H1 (cell line): ENCODE measurements around the gene TSG101. TPM values are rescaled to one million over a fixed set of nuclear protein-coding genes. Genes with fewer than 3 reads are reported as not detected.

Source experiments
- CTCF ChIA-PET: fragments of 300-600 bp; sonication (Branson Sonifier 250); formaldehyde crosslinking; loops from one replicate; lab custom pipeline; 2021; ENCODE audit not compliant: partially characterized antibody; lab: Charles Lee
- POLR2A ChIA-PET: fragments of 300-600 bp; sonication (Branson Sonifier 250); formaldehyde crosslinking; loops from one replicate; lab custom pipeline; 2021; ENCODE audit warnings: inconsistent platforms; ENCODE audit not compliant: partially characterized antibody; lab: Charles Lee
- DNase-seq, 2 experiments: peaks; one replicate each; pipeline versions ENCODE4 v3.0.0 to v3.0.0-alpha.2; 2010 to 2022; ENCODE audit warnings: low spot score in 2 of 2, low read depth in 1 of 2, mixed read lengths in 1 of 2
- FAIRE-seq: peaks from 2 replicates; lab custom pipeline; 2011; peaks lifted over from hg19 to GRCh38; lab: Jason Lieb, UNC
- H2AFZ ChIP-seq: 2 replicates; pipeline ENCODE4 v1.8.1; 2012; ENCODE audit warnings: low read length, inconsistent platforms
- H2AK5ac ChIP-seq: 2 replicates; pipeline ENCODE4 v1.6.1; 2013; ENCODE audit warnings: low read depth, low read length
- H2BK120ac ChIP-seq: replicated peaks from 2 replicates; pipeline ENCODE3; 2013; ENCODE audit warnings: low read depth, low read length, inconsistent platforms
- H2BK12ac ChIP-seq: 2 replicates; pipeline ENCODE4 v1.6.1; 2013; ENCODE audit warnings: low read depth, low read length
- H2BK15ac ChIP-seq: 2 replicates; pipeline ENCODE4 v1.6.1; 2013; ENCODE audit warnings: low read length
- H2BK20ac ChIP-seq: 2 replicates; pipeline ENCODE4 v1.6.1; 2013; ENCODE audit warnings: low read length
- H2BK5ac ChIP-seq: 2 replicates; pipeline ENCODE4 v1.6.1; 2013; ENCODE audit warnings: low read depth, low read length
- H3K14ac ChIP-seq: 2 replicates; pipeline ENCODE4 v1.6.1; 2013; ENCODE audit warnings: inconsistent platforms; ENCODE audit not compliant: insufficient read length
- H3K18ac ChIP-seq: 2 replicates; pipeline ENCODE4 v1.6.1; 2013; ENCODE audit warnings: low read length; ENCODE audit errors: extremely low read depth
- H3K23ac ChIP-seq: 2 replicates; pipeline ENCODE4 v1.6.1; 2013; ENCODE audit warnings: inconsistent platforms; ENCODE audit not compliant: insufficient read length
- H3K23me2 ChIP-seq: 2 replicates; pipeline ENCODE4 v1.6.1; 2013; ENCODE audit warnings: low read depth, low read length
- H3K27ac ChIP-seq: 2 replicates; pipeline ENCODE4 v1.6.1; 2011; ENCODE audit warnings: low read depth, low read length, inconsistent platforms
- H3K27me3 ChIP-seq, 4 experiments: replicated peaks in 1 of 4; 1 replicate in 1 of 4; 2 replicates in 3 of 4; pipeline versions ENCODE4 v1.6.1 to v1.8.1; 2011 to 2013; ENCODE audit warnings: low read length in 3 of 4, mild to moderate bottlenecking in 3 of 4, inconsistent platforms in 2 of 4, mixed read lengths in 2 of 4, moderate library complexity in 1 of 4; ENCODE audit not compliant: control insufficient read depth in 3 of 4, insufficient read depth in 3 of 4; ENCODE audit errors: extremely low read depth in 1 of 4
- H3K36me3 ChIP-seq, 4 experiments: 2 replicates each; pipeline versions ENCODE4 v1.6.1 to v1.8.1; 2011 to 2013; ENCODE audit warnings: mild to moderate bottlenecking in 4 of 4, low read length in 3 of 4, moderate library complexity in 2 of 4, control low read depth in 1 of 4, inconsistent platforms in 1 of 4; ENCODE audit not compliant: insufficient read depth in 4 of 4, control insufficient read depth in 2 of 4
- H3K4ac ChIP-seq: replicated peaks from 2 replicates; pipeline ENCODE3; 2013; ENCODE audit warnings: low read length, low read depth, mixed read lengths, inconsistent platforms; ENCODE audit not compliant: insufficient read length
- H3K4me1 ChIP-seq, 4 experiments: replicated peaks in 1 of 4; 1 replicate in 1 of 4; 2 replicates in 3 of 4; pipeline versions ENCODE4 v1.6.1 to v1.8.1; 2011 to 2013; ENCODE audit warnings: low read length in 3 of 4, inconsistent platforms in 2 of 4, mixed read lengths in 1 of 4; ENCODE audit not compliant: insufficient read depth in 4 of 4, control insufficient read depth in 3 of 4
- H3K4me2 ChIP-seq, 2 experiments: 2 replicates each; pipeline versions ENCODE4 v1.6.1 to v1.8.1; 2011 to 2013; ENCODE audit warnings: low read depth in 2 of 2, low read length in 2 of 2, control low read depth in 1 of 2, inconsistent platforms in 1 of 2, mild to moderate bottlenecking in 1 of 2; ENCODE audit not compliant: insufficient read depth in 1 of 2
- H3K4me3 ChIP-seq, 4 experiments: fragments of 200-600, 300-600 bp in 1 of 4; sonication (generic), shearing (Covaris generic), sonication (Bioruptor Twin) in 1 of 4; 2 replicates each; pipeline versions ENCODE4 v1.5.1 to v1.8.1; 2011 to 2016; ENCODE audit warnings: low read length in 4 of 4, low read depth in 3 of 4, control low read depth in 2 of 4, inconsistent platforms in 2 of 4, mild to moderate bottlenecking in 2 of 4, mixed read lengths in 1 of 4, moderate library complexity in 1 of 4; ENCODE audit not compliant: insufficient read depth in 2 of 4; ENCODE audit errors: extremely low read depth in 1 of 4
- H3K56ac ChIP-seq: replicated peaks from 2 replicates; pipeline ENCODE3; 2013; ENCODE audit warnings: low read depth, mild to moderate bottlenecking, mixed read lengths, low read length, inconsistent platforms; ENCODE audit not compliant: insufficient read length
- H3K79me1 ChIP-seq: 2 replicates; pipeline ENCODE4 v1.6.1; 2013; ENCODE audit warnings: low read depth, low read length, control low read depth
- H3K79me2 ChIP-seq, 2 experiments: 2 replicates each; pipeline versions ENCODE4 v1.6.1 to v1.8.1; 2012 to 2013; ENCODE audit warnings: low read length in 2 of 2, mild to moderate bottlenecking in 2 of 2, inconsistent platforms in 1 of 2; ENCODE audit not compliant: insufficient read depth in 2 of 2, control insufficient read depth in 1 of 2
- H3K9ac ChIP-seq, 4 experiments: replicated peaks in 1 of 4; 1 replicate in 1 of 4; 2 replicates in 3 of 4; pipeline versions ENCODE4 v1.6.1 to v1.8.1; 2011 to 2013; ENCODE audit warnings: low read depth in 3 of 4, low read length in 3 of 4, control low read depth in 2 of 4, mild to moderate bottlenecking in 2 of 4, moderate library complexity in 2 of 4, inconsistent platforms in 1 of 4; ENCODE audit errors: extremely low read depth in 1 of 4
- H3K9me3 ChIP-seq, 2 experiments: 2 replicates each; pipeline versions ENCODE4 v1.6.1 to v1.8.1; 2012 to 2013; ENCODE audit warnings: mild to moderate bottlenecking in 2 of 2, moderate library complexity in 2 of 2, control low read depth in 1 of 2, inconsistent platforms in 1 of 2, low read depth in 1 of 2, low read length in 1 of 2, mixed read lengths in 1 of 2; ENCODE audit not compliant: insufficient read depth in 2 of 2
- H4K20me1 ChIP-seq, 2 experiments: replicated peaks in 1 of 2; 2 replicates each; pipeline versions ENCODE3 to v1.8.1; 2011 to 2013; ENCODE audit warnings: inconsistent platforms in 2 of 2, low read length in 2 of 2, mild to moderate bottlenecking in 1 of 2; ENCODE audit not compliant: insufficient read depth in 2 of 2, control insufficient read depth in 1 of 2
- H4K5ac ChIP-seq: 2 replicates; pipeline ENCODE4 v1.6.1; 2013; ENCODE audit warnings: low read length, low read depth, mixed read lengths, inconsistent platforms; ENCODE audit not compliant: insufficient read length
- H4K8ac ChIP-seq: 2 replicates; pipeline ENCODE4 v1.8.0; 2013; ENCODE audit warnings: mild to moderate bottlenecking, moderate library complexity, low read length, inconsistent platforms; ENCODE audit not compliant: insufficient read depth; ENCODE audit errors: extremely low read depth
- H4K91ac ChIP-seq: replicated peaks from 2 replicates; pipeline ENCODE3; 2013; ENCODE audit warnings: low read length, mixed read lengths, inconsistent platforms; ENCODE audit not compliant: insufficient read length
- CBX8 ChIP-seq: fragments of 300-800, 300-1000 bp; sonication (generic); IDR thresholded peaks from 2 replicates; pipeline ENCODE4 v1.7.1; 2016; ENCODE audit warnings: low read depth, low read length, borderline replicate concordance
- CTBP2 ChIP-seq: IDR thresholded peaks from 2 replicates; pipeline ENCODE4 v1.7.0; 2011; ENCODE audit warnings: borderline replicate concordance, mild to moderate bottlenecking, moderate library complexity, mixed read lengths, low read length; ENCODE audit not compliant: insufficient read depth, insufficient read length
- GABPA ChIP-seq: IDR thresholded peaks from 2 replicates; pipeline ENCODE4 v1.6.1; 2011; ENCODE audit warnings: mild to moderate bottlenecking, low read length, moderate library complexity, borderline replicate concordance; ENCODE audit not compliant: insufficient read depth
- KDM1A ChIP-seq: fragments of 200-600, 300-600 bp; sonication (generic); IDR thresholded peaks from 2 replicates; pipeline ENCODE4 v1.7.1; 2016; ENCODE audit warnings: mild to moderate bottlenecking, low read length, borderline replicate concordance
- SRF ChIP-seq: IDR thresholded peaks from 2 replicates; pipeline ENCODE4 v1.6.1; 2011; ENCODE audit warnings: mild to moderate bottlenecking, low read depth, low read length, moderate library complexity
- TAF1 ChIP-seq: IDR thresholded peaks from 2 replicates; pipeline ENCODE4 v1.6.1; 2011; ENCODE audit warnings: mild to moderate bottlenecking, low read depth, low read length
- TCF12 ChIP-seq: IDR thresholded peaks from 2 replicates; pipeline ENCODE4 v1.6.1; 2011; ENCODE audit warnings: low read depth, mild to moderate bottlenecking, low read length
- WGBS, 2 experiments: shearing (Covaris generic) in 1 of 2; methylation state at CpG; one replicate each; pipeline versions ENCODE4 v1.1.6 to v1.1.7; 2013 to 2015; ENCODE audit warnings: low lambda C conversion rate in 2 of 2, mixed read lengths in 2 of 2, inconsistent platforms in 1 of 2, low coverage in 1 of 2, missing lambda C conversion rate in 1 of 2; ENCODE audit not compliant: insufficient replicate concordance in 2 of 2, insufficient coverage in 1 of 2, insufficient read length in 1 of 2; ENCODE audit errors: extremely low coverage in 1 of 2, missing lambda C conversion rate in 1 of 2; 5-methylcytosine and 5-hydroxymethylcytosine counted together
- polyA plus RNA-seq, 7 experiments: library from polyadenylated mRNA; depleted of rRNA in 3 of 7; stranded (reverse) in 5 of 7; unstranded in 2 of 7; fragments of >200 nt in 5 of 7; fragments of 200-250 nt in 2 of 7; gene quantifications; 1 replicate in 5 of 7; 2 replicates in 1 of 7; 4 replicates in 1 of 7; pipeline versions ENCODE4 v1.2.1 to v1.2.3, GENCODE V29; 2011 to 2013; ENCODE audit warnings: missing spikeins in 2 of 7, mixed read lengths in 2 of 7
- total RNA-seq: library from RNA; stranded (reverse); fragmentation: NEBNext Ultra II Directional; extraction: Animal tissue kit (Norgen Biotek cat#: 25700); gene quantifications from 2 replicates; pipeline ENCODE4 v1.2.1, GENCODE V29; 2021
- TF ChIP-seq, protein P1 (sequence below): IDR thresholded peaks from 2 replicates; pipeline ENCODE4 v1.6.1; 2012; ENCODE audit warnings: inconsistent platforms

TSG101 gene
- total and polyA plus RNA-seq, 2 of the 8 experiments (the other 6 are each of a cell fraction or from before 2014, with no cell fraction given), result 50.8 to 151 TPM

DNA sequence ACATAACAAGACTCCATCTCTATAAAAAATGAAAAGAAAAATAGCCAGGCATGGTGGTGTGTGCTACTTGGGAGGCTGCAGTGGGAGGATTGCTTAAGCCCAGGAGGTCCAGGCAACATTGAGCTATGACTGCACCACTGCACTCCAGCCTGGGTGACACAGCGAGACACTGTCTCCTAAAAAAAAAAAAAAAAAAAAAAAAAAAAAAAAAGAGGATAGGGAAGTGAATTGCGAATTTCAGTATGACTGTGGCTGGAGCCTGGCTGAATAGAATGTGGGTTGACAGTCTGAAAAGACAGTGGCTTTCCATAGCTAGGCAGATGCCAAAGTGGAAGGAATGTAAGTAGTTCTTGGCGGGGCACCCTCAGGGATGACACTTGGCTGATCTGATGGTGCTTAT is 77.5 kb downstream of the TSG101 start:
- H3K4me3 ChIP-seq, result no peak overlapping the region
- FAIRE-seq (no peak), DNase-seq (no peak)
- H3K56ac ChIP-seq, result no peak overlapping the region
- H3K4me1 ChIP-seq, result no peaks in the 10 kb centered on the region
- H2BK20ac ChIP-seq, result no peak overlapping the region
- CTCF ChIA-PET, result interaction anchor here (0.7 kb wide), 1 partner anchor 40 kb away, joined by 3 read pairs; no protein-coding TSS in a partner anchor
- no peak overlapping the region for H3K4me2 ChIP-seq
- H3K4ac ChIP-seq, result no peak overlapping the region
- TF ChIP-seq CBX8, result no peak
- TF ChIP-seq, protein P1, sequence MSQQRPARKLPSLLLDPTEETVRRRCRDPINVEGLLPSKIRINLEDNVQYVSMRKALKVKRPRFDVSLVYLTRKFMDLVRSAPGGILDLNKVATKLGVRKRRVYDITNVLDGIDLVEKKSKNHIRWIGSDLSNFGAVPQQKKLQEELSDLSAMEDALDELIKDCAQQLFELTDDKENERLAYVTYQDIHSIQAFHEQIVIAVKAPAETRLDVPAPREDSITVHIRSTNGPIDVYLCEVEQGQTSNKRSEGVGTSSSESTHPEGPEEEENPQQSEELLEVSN, result no peak
- TF ChIP-seq TCF12, result no peak
- TF ChIP-seq GABPA, result no peak
- no peak for TF ChIP-seq SRF
- no peak for TF ChIP-seq KDM1A
- no peak for TF ChIP-seq CTBP2
- TF ChIP-seq TAF1, result no peak
- H2BK120ac ChIP-seq, result no peak overlapping the region
- no peaks in the 10 kb centered on the region for H4K20me1 ChIP-seq
- no peak overlapping the region for H2AFZ ChIP-seq
- H4K5ac ChIP-seq, result no peak overlapping the region
- H3K18ac ChIP-seq, result no peak overlapping the region
- H3K23ac ChIP-seq, result no peak overlapping the region
- no peak overlapping the region for H2AK5ac ChIP-seq
- no peak overlapping the region for H2BK5ac ChIP-seq
- no peak overlapping the region for H3K14ac ChIP-seq
- H3K79me1 ChIP-seq, result no peaks in the 10 kb centered on the region
- H3K79me2 ChIP-seq, result no peaks in the 10 kb centered on the region
- no peak overlapping the region for H2BK12ac ChIP-seq
- no peak overlapping the region for H3K27ac ChIP-seq
- no peaks in the 10 kb centered on the region for H3K27me3 ChIP-seq
- H4K91ac ChIP-seq, result no peak overlapping the region
- no peak overlapping the region; the same call in 1 of the 2 replicates for H4K8ac ChIP-seq
- H3K9ac ChIP-seq, result no peak overlapping the region
- H2BK15ac ChIP-seq, result no peak overlapping the region
- H3K23me2 ChIP-seq, result no peaks in the 10 kb centered on the region
- POLR2A ChIA-PET, result no interaction called here
- 100% methylated on average over 1 of the region's 3 CpGs; no CpG with 5 or more reads in 1 of the 2 experiments for WGBS, 2 experiments
- no peaks in the 10 kb centered on the region for H3K36me3 ChIP-seq
- H3K9me3 ChIP-seq, result no peaks in the 10 kb centered on the region
